ENCODE measurements around the gene MATCAP1. TPM values are rescaled to one million over a fixed set of nuclear protein-coding genes. Genes with fewer than 3 reads are reported as not detected.
A peak's percentile ranks its signal among the peaks of the same experiment; 100 is the strongest.

MATCAP1 gene
- total and polyA plus RNA-seq, 2 of the 13 experiments (the other 11 are each of a cell fraction or from before 2014, with no cell fraction given) = 11.2 to 24.5 TPM

GRCh38 chr16:67173808-67174705 lies 9.7 kb downstream of the MATCAP1 start (continued):
- TF ChIP-seq ZBTB14 (CRISPR knock-in tag; IDR thresholded peaks at IDR 0.05) = peak; percentile 44; the same call in 1 of the 2 replicates
- no peak for TF ChIP-seq ZNF720 (CRISPR knock-in tag; IDR thresholded peaks at IDR 0.05)
- peak; percentile 77 for TF ChIP-seq RXRA (CRISPR knock-in tag; IDR thresholded peaks at IDR 0.05)
- TF ChIP-seq ZNF749 (CRISPR knock-in tag; IDR thresholded peaks at IDR 0.05; ENCODE audit: borderline replicate concordance) = peak; percentile 84; the same call in 1 of the 2 replicates
- TF ChIP-seq ZFP36L2 (CRISPR knock-in tag; IDR thresholded peaks at IDR 0.05) = no peak
- TF ChIP-seq ZNF83 (CRISPR knock-in tag; IDR thresholded peaks at IDR 0.05; ENCODE audit: borderline replicate concordance) = peak; percentile 90; the same call in 1 of the 2 replicates
- TF ChIP-seq ZBTB44 (CRISPR knock-in tag; IDR thresholded peaks at IDR 0.05) = no peak
- peak; percentile 98 for TF ChIP-seq ARID2 (CRISPR knock-in tag; IDR thresholded peaks at IDR 0.05; ENCODE audit: borderline replicate concordance)
- TF ChIP-seq SAFB2 (CRISPR knock-in tag; IDR thresholded peaks at IDR 0.05; ENCODE audit: borderline replicate concordance, low read depth) = 0 out of 2 replicates have a peak, but pooled peaks have one; percentile 48
- TF ChIP-seq MTA3 (CRISPR knock-in tag; IDR thresholded peaks at IDR 0.05) = no peak
- TF ChIP-seq MTF1 (CRISPR knock-in tag; IDR thresholded peaks at IDR 0.05) = no peak
- TF ChIP-seq ZFP36 (IDR thresholded peaks at IDR 0.05; ENCODE audit: borderline replicate concordance, low read depth, low read length, partially characterized antibody) = no peak
- TF ChIP-seq ZNF580 (CRISPR knock-in tag; IDR thresholded peaks at IDR 0.05; ENCODE audit: borderline replicate concordance, low read depth) = peak; percentile 86; the same call in 1 of the 2 replicates
- TF ChIP-seq KLF15 (CRISPR knock-in tag; IDR thresholded peaks at IDR 0.05; ENCODE audit: borderline replicate concordance) = no peak
- no peak for TF ChIP-seq NR2F1 (CRISPR knock-in tag; IDR thresholded peaks at IDR 0.05)
- peak; percentile 91 for TF ChIP-seq ZFX (CRISPR knock-in tag; IDR thresholded peaks at IDR 0.05; ENCODE audit: low read depth)
- no peak for TF ChIP-seq ZHX2 (IDR thresholded peaks at IDR 0.05; ENCODE audit: low read depth)
- no peak for TF ChIP-seq ZHX2 (CRISPR knock-in tag; IDR thresholded peaks at IDR 0.05; ENCODE audit: borderline replicate concordance)
- TF ChIP-seq BRCA1 (CRISPR knock-in tag; IDR thresholded peaks at IDR 0.05) = no peak
- no peak for TF ChIP-seq SRF (IDR thresholded peaks at IDR 0.05; ENCODE audit: low read depth, low read length)

All from HepG2 (cell line).